Measurements from ENCODE around the gene CD53. TPM values are rescaled to one million over a fixed set of nuclear protein-coding genes. Genes with fewer than 3 reads are reported as not detected.
A peak's percentile ranks its signal among the peaks of the same experiment; 100 is the strongest.
"Not testable (repeated sequence)": the region's sequence is repeated elsewhere in the genome, so short reads cannot be mapped to it uniquely, and the experiment has no call there.

CD53 gene, protein sequence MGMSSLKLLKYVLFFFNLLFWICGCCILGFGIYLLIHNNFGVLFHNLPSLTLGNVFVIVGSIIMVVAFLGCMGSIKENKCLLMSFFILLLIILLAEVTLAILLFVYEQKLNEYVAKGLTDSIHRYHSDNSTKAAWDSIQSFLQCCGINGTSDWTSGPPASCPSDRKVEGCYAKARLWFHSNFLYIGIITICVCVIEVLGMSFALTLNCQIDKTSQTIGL
- total RNA-seq, result 10 to 100 TPM in 4 of 6 experiments, 1 to 10 TPM in 2; 7.8 to 26.6 (median 11.9) TPM
- long read RNA-seq, partial matches to known transcripts, result 0 of 1 reads
- long read RNA-seq, other reads (novel, unspliced or antisense), result 1 of 1 reads

DNA sequence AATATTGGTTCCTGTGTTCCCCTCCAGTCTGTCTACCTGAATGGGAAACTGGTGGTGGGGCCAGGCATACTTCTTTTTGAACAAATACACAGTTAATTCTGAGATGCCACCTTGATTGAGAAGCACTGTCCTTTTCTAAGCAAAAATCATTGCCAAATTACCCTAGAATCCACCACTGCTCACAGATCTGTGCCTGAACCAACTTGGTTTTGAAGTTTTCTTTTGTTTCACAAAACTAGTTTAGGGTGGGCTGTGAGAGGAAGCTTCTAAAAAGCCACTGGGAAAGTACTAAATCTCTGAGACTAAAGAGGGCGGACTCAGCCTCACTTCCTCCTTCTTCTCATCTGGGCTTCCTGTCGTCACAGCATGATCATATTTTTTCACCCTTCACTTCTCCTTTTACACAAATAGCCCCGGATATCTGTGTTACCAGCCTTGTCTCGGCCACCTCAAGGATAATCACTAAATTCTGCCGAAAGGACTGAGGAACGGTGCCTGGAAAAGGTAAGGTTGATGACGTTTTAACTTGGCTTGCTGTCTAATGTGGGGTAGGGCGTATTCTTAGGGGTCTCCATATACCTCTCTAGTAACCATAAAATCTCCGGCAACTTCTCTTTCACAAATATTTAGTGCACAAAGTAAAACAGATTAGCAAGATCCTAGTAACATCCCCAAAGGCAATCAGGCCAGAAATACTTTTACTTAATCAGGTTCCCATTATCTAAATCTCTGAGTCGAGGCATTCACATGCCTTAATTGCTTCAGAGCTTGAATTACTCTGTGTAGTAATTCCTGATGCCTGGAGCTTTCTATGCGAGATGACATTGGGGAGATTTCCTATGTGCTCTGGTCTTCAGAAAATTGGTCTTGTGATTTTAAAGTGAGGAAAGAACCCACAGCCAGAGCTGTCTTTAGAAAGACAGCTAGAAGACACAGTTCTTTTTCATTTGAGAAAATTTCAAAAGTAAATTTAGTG is at the start of gene CD53:
TSS of gene CD53 (plus strand) at position 404 of the 976 bp plus-strand sequence. CDS start 18,261 bp downstream, outside the sequence.
- ATAC-seq, result peak; percentile 48 to 72 (median 68)

DNA sequence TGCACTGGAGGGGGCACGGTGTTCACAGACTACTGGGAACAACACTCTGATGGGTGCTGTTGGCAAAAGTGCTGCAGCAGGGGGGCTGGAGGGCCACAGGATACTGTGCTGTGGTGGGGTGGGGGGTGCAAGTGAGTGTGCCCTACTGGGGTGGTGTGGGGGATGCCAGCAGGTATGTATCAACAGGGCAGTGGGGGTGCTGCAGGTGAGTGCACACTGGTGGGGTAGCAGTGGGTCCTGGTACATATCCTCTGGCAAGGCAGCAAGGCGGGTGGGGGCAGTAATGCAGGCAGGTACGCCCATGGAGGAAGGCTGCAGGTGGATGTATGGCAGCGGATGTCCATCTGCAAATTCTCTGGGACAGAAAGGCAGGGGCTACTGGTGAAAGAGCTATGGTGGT is 48.8 kb upstream of the CD53 start:
- ATAC-seq, result peak in 1 of 4 donors; percentile 34
- H3K9me3 ChIP-seq, result no peaks in the 10 kb centered on the region
- H3K4me3 ChIP-seq, result no peak overlapping the region
- H3K27me3 ChIP-seq, result no peaks in the 10 kb centered on the region
- intact Hi-C loops (cut with DNase I), result no loop called here
- H3K4me1 ChIP-seq, result no peaks in the 10 kb centered on the region
- no peaks in the 10 kb centered on the region for H3K36me3 ChIP-seq
- WGBS (ENCODE audit: insufficient coverage, low coverage, low lambda C conversion rate, missing lambda C conversion rate), result 45% methylated on average over 2 of the region's 4 CpGs
- H3K27ac ChIP-seq, result no peak overlapping the region
- DNase-seq, result no peak
- no peak for TF ChIP-seq POLR2A (IDR thresholded peaks at IDR 0.05)
- TF ChIP-seq, protein P1, sequence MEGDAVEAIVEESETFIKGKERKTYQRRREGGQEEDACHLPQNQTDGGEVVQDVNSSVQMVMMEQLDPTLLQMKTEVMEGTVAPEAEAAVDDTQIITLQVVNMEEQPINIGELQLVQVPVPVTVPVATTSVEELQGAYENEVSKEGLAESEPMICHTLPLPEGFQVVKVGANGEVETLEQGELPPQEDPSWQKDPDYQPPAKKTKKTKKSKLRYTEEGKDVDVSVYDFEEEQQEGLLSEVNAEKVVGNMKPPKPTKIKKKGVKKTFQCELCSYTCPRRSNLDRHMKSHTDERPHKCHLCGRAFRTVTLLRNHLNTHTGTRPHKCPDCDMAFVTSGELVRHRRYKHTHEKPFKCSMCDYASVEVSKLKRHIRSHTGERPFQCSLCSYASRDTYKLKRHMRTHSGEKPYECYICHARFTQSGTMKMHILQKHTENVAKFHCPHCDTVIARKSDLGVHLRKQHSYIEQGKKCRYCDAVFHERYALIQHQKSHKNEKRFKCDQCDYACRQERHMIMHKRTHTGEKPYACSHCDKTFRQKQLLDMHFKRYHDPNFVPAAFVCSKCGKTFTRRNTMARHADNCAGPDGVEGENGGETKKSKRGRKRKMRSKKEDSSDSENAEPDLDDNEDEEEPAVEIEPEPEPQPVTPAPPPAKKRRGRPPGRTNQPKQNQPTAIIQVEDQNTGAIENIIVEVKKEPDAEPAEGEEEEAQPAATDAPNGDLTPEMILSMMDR (IDR thresholded peaks at IDR 0.05), result no peak

More for the DNA sequence above, at the start of gene CD53:
- H3K36me3 ChIP-seq, result no peaks in the 10 kb centered on the region
- H3K9me3 ChIP-seq, result no peaks in the 10 kb centered on the region
- WGBS (ENCODE audit: insufficient coverage, low coverage, low lambda C conversion rate, missing lambda C conversion rate), result 40% methylated on average over 11 of the region's 11 CpGs
- no peak for DNase-seq
- intact Hi-C loops (cut with DNase I), result no loop called here
- no peaks in the 10 kb centered on the region for H3K4me1 ChIP-seq
- H3K27ac ChIP-seq, result peak within 1 kb of the TSS; percentile 46 to 62 (median 52)
- no peaks in the 10 kb centered on the region for H3K27me3 ChIP-seq
- TF ChIP-seq, protein P1 (IDR thresholded peaks at IDR 0.05), result no peak
- TF ChIP-seq POLR2A (IDR thresholded peaks at IDR 0.05), result peak; percentile 66
- peak within 1 kb of the TSS; percentile 20 to 44 (median 32) for H3K4me3 ChIP-seq

DNA sequence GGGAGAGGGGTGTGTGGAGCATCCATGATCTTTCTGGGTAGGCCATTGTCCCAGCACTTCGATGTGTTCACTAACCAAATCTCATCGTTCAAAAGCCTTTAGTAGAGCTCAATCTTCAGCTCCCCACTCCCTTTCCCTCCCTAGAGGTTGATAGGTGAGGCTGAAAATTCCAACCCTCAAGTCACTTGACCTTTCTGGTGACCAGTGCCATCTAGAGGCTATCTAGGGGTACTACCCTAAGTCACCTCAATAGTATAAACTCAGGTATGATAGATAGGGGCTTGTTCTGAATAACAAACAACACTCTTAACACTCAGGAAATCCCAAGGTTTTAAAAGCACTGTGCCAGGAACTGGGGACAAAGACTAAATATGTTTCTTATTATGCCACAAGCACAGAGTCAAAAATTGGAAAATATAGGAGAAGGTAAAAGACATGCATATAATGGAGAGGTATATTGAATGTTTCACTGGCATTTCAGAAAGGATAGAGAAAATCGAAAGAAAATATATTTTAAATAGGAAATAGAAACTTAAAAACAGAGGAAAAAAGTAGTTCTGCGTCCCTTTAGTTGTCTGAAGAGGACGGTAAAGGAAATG is 42.9 kb upstream of the CD53 start:
- H3K9me3 ChIP-seq, result no peaks in the 10 kb centered on the region
- ATAC-seq (peak; percentile 67 to 78 (median 72)), DNase-seq (no peak)
- H3K27me3 ChIP-seq, result no peaks in the 10 kb centered on the region
- intact Hi-C loops (cut with DNase I), result no loop called here
- H3K27ac ChIP-seq, result no peak overlapping the region
- H3K4me1 ChIP-seq, result no peaks in the 10 kb centered on the region
- no peak overlapping the region for H3K4me3 ChIP-seq
- TF ChIP-seq POLR2A (IDR thresholded peaks at IDR 0.05), result no peak
- TF ChIP-seq, protein P1 (IDR thresholded peaks at IDR 0.05), result peak; percentile 28 to 72 (median 55)
- 22% methylated on average over 5 of the region's 5 CpGs for WGBS (ENCODE audit: insufficient coverage, low coverage, low lambda C conversion rate, missing lambda C conversion rate)
- no peaks in the 10 kb centered on the region for H3K36me3 ChIP-seq

DNA sequence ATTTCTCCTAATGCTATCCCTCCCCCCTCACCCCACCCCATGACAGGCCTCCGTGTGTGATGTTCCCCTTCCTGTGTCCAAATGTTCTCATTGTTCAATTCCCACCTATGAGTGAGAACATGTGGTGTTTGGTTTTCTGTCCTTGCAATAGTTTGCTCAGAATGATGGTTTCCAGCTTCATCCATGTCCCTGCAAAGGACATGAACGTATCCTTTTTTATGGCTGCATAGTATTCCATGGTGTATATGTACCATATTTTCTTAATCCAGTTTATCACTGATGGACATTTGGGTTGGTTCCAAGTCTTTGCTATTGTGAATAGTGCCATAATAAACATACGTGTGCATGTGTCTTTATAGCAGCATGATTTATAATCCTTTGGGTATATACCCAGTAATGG is 39.2 kb upstream of the CD53 start:
- H3K9me3 ChIP-seq; ATAC-seq; H3K27ac ChIP-seq; H3K4me3 ChIP-seq; H3K36me3 ChIP-seq; DNase-seq; H3K4me1 ChIP-seq; intact Hi-C loops (cut with DNase I); H3K27me3 ChIP-seq: not testable (repeated sequence)
- 61% methylated on average over 3 of the region's 3 CpGs for WGBS (ENCODE audit: insufficient coverage, low coverage, low lambda C conversion rate, missing lambda C conversion rate)

Data from right lobe of liver (tissue), 6 donors.